Colonic mucosa (tissue), 4 donors: ENCODE measurements around the gene ATXN7. TPM values are rescaled to one million over a fixed set of nuclear protein-coding genes. Genes with fewer than 3 reads are reported as not detected.

ENCODE experiments used
- DNase-seq: peaks from one replicate; pipeline ENCODE4 v3.0.0-alpha.2; 2020
- H3K27ac ChIP-seq: fragments of 200-600 bp; one replicate; pipeline ENCODE4 v1.8.0; 2021
- H3K27me3 ChIP-seq: fragments of 200-600 bp; one replicate; pipeline ENCODE4 v1.8.0; 2021
- H3K36me3 ChIP-seq: fragments of 200-600 bp; one replicate; pipeline ENCODE4 v1.8.0; 2021
- H3K4me1 ChIP-seq: fragments of 200-600 bp; one replicate; pipeline ENCODE4 v1.8.0; 2021; ENCODE audit warnings: mild to moderate bottlenecking
- H3K4me3 ChIP-seq: fragments of 200-600 bp; one replicate; pipeline ENCODE4 v1.8.0; 2021
- H3K9ac ChIP-seq, 2 donors: one replicate each; pipeline ENCODE4 v1.7.0; 2013; ENCODE audit warnings: control low read depth in 2 of 2, low read depth in 2 of 2, low read length in 2 of 2
- H3K9me3 ChIP-seq: fragments of 200-600 bp; one replicate; pipeline ENCODE4 v1.8.0; 2021
- intact Hi-C: fragments of 100-400 bp; cut with DNase I; formaldehyde crosslinking; loops from one replicate; pipeline ENCODE4 v1.14.1; 2022
- total RNA-seq, 2 donors: library from RNA; stranded (reverse); fragmentation: NEBNext Ultra II Directional in 1 of 2; extraction: Animal tissue kit (Norgen Biotek cat#: 25700) in 1 of 2; gene quantifications; one replicate each; pipeline ENCODE4 v1.2.1, GENCODE V29; 2021
- TF ChIP-seq, protein P1 (sequence below): fragments of 200-600 bp; IDR thresholded peaks from one replicate; pipeline ENCODE4 v1.8.0; 2022; ENCODE audit warnings: antibody characterized with exemption, mild to moderate bottlenecking
- donor health status: healthy.
- donor health status: DM: no; HTN: no; CAD: no.
- donor health status: DM: no; HTN: no; CAD: no.

Gene ATXN7
- total RNA-seq, 2 donors from 2014 or later = 22.9 to 31.6 TPM

DNA sequence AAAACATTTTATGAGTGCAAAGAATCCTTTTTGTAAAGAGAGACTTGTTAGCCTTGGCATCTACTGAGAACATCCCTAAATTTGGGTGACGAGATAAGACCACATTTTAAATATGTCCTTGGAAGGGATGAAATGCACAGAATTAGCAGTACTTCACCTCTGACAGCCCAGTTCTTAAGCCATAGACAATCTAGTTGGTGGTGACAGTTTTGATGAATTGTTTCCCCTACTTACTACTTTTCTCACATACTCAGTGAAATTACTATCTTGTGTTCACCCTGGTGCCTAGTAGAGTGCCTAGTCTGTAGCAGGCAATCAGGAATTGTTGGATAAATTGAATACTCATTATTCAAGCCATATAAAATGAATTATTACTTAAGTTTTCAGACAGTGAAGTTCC, 45.1 kb downstream of the ATXN7 start:
- Histone ChIP-seq H3K4me3 (no peak overlapping the region), H3K36me3 (no peaks in the 10 kb centered on the region), H3K9me3 (no peaks in the 10 kb centered on the region), H3K27ac (no peak overlapping the region), H3K27me3 (no peaks in the 10 kb centered on the region), H3K9ac (no peak overlapping the region), H3K4me1 (no peaks in the 10 kb centered on the region)
- intact Hi-C loops = loop anchor here (5.0 kb wide), 1 partner anchor 41 kb away; no protein-coding TSS in a partner anchor
- TF ChIP-seq, protein P1, sequence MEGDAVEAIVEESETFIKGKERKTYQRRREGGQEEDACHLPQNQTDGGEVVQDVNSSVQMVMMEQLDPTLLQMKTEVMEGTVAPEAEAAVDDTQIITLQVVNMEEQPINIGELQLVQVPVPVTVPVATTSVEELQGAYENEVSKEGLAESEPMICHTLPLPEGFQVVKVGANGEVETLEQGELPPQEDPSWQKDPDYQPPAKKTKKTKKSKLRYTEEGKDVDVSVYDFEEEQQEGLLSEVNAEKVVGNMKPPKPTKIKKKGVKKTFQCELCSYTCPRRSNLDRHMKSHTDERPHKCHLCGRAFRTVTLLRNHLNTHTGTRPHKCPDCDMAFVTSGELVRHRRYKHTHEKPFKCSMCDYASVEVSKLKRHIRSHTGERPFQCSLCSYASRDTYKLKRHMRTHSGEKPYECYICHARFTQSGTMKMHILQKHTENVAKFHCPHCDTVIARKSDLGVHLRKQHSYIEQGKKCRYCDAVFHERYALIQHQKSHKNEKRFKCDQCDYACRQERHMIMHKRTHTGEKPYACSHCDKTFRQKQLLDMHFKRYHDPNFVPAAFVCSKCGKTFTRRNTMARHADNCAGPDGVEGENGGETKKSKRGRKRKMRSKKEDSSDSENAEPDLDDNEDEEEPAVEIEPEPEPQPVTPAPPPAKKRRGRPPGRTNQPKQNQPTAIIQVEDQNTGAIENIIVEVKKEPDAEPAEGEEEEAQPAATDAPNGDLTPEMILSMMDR = no peak
- DNase-seq = no peak

DNA sequence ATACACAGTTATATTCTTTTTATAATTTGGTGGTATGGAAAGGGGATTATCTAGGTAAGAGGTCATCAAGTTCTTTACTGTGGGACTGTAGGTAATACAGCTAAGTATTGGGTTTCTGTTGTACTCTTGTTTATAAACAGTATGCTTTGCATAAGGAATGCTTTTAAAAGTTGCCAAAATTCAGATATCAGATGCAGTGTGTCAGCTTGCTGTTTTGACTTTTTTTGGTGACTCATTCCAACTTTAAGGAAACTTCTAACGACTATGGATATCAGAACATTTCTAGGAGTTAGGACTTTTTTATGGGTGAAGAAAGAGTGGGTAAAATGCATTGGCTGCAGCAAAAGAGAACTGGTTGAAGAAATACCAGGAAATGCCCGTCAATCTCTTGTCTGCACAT, 45.8 kb downstream of the ATXN7 start:
- intact Hi-C loops = loop anchor here (5.0 kb wide), 1 partner anchor 42 kb away; no protein-coding TSS in a partner anchor
- Histone ChIP-seq H3K27me3 (no peaks in the 10 kb centered on the region), H3K36me3 (no peaks in the 10 kb centered on the region), H3K27ac (no peak overlapping the region), H3K9ac (no peak overlapping the region), H3K9me3 (no peaks in the 10 kb centered on the region), H3K4me3 (no peak overlapping the region), H3K4me1 (no peaks in the 10 kb centered on the region)
- DNase-seq = no peak
- TF ChIP-seq, protein P1 = no peak

DNA sequence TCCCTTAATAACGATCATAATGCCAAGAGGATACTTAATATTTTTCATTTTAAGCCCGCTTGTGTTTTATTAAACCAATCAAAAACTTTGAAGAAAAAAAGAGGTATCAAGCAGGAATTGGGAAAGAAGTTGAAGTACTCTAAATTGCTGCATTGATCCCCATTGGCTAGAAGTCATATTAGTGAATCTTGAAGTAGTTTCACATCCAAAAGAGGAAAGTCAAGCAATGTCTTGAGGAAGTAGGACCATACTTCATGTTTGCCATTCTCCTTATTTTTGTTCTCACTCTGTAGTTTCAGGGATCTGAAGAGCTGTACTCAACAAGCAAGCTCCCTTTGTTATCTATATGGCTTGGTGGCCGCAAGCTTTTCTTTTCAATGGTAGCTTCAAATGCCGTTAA, 46.3 kb downstream of the ATXN7 start:
- H3K27me3 ChIP-seq = no peaks in the 10 kb centered on the region
- TF ChIP-seq, protein P1 = no peak
- H3K36me3 ChIP-seq = no peaks in the 10 kb centered on the region
- no peaks in the 10 kb centered on the region for H3K4me1 ChIP-seq
- no peak overlapping the region for H3K27ac ChIP-seq
- H3K4me3 ChIP-seq = no peak overlapping the region
- intact Hi-C loops = loop anchor here (10.0 kb wide), 1 partner anchor 75 kb away; no protein-coding TSS in a partner anchor
- no peak for DNase-seq
- H3K9ac ChIP-seq = no peak overlapping the region
- H3K9me3 ChIP-seq = no peaks in the 10 kb centered on the region

DNA sequence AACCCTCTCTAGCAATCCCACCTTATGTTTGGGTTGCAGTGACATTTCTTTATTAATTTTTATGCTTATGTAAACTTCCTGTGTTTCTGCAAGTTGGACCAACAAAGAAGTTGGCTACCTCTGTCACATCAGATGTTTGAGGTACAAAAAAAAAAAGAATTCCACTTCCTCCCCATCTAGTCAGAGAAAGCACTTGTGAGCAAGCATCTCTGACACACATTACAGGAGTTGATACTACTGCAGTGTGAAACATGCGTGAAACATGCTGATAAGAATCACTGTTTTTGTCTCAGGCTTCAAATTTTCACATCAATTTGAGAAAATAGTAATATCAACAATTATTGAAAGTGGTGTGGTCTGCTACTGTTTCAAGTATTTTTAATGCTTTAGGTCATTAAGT, 47.2 kb downstream of the ATXN7 start:
- no peak for DNase-seq
- TF ChIP-seq, protein P1 = no peak
- Histone ChIP-seq H3K27me3 (no peaks in the 10 kb centered on the region), H3K36me3 (no peaks in the 10 kb centered on the region), H3K9me3 (no peaks in the 10 kb centered on the region), H3K4me3 (peak overlapping the region; percentile 77), H3K4me1 (no peaks in the 10 kb centered on the region), H3K27ac (peak overlapping the region; percentile 99), H3K9ac (peak overlapping the region; percentile 81 to 89)
- intact Hi-C loops = loop anchor here (10.0 kb wide), 1 partner anchor 74 kb away; no protein-coding TSS in a partner anchor

DNA sequence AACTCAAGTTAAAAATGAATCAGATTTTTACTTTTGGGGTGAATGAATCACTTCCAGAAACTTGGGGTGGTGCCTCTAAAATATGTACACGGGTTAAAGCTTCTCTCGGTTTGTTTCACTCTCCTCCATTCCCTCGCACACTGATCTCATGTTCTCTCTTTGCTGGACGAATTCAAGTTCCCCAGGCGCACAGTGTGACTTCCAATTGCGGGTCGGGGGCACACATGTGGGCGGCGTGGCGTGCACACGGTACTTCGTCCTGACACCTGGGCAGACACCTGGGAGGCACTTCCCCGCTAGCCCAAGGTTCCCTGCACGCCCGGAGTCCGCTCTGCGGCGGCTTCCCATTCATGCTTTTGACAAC, 47.8 kb downstream of the ATXN7 start:
- no peaks in the 10 kb centered on the region for H3K9me3 ChIP-seq
- DNase-seq = no peak
- peak overlapping the region; percentile 99 for H3K27ac ChIP-seq
- H3K9ac ChIP-seq = peak overlapping the region; percentile 81 to 89
- TF ChIP-seq, protein P1 = no peak
- no peaks in the 10 kb centered on the region for H3K36me3 ChIP-seq
- peak overlapping the region; percentile 77 for H3K4me3 ChIP-seq
- H3K4me1 ChIP-seq = no peaks in the 10 kb centered on the region
- intact Hi-C loops = loop anchor here (10.0 kb wide), 1 partner anchor 73 kb away; no protein-coding TSS in a partner anchor
- H3K27me3 ChIP-seq = no peaks in the 10 kb centered on the region
